GM12874 (cell line): Measurements from ENCODE around the gene SGK2.

ENCODE experiments used
- CTCF ChIP-seq: IDR thresholded peaks from 2 replicates; pipeline ENCODE4 v1.5.1; 2011; ENCODE audit warnings: low read depth, mild to moderate bottlenecking, control low read depth, low read length, moderate library complexity; ENCODE audit not compliant: insufficient read depth

SGK2 gene

GRCh38 chr20:43567477-43567876 is 8.7 kb downstream of the SGK2 start:
- TF ChIP-seq CTCF = no peak

GRCh38 chr20:43568706-43569105 is 9.9 kb downstream of the SGK2 start:
- TF ChIP-seq CTCF = no peak

DNA sequence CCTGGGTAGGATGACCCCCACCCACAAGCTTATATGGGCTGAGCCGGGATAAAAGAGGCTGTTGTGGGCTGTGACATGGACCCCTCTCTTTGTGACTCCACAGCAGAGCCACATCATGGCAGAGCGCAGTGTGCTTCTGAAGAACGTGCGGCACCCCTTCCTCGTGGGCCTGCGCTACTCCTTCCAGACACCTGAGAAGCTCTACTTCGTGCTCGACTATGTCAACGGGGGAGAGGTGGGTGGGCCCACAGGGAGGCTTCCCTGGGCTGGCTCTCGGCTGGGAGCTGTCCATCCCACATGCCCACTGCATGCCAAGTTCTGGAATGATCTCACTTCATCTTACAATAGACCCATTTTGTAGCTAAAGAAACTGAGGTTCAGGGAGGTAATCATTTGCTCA is 10.5 kb downstream of the SGK2 start:
- no peak for TF ChIP-seq CTCF

DNA sequence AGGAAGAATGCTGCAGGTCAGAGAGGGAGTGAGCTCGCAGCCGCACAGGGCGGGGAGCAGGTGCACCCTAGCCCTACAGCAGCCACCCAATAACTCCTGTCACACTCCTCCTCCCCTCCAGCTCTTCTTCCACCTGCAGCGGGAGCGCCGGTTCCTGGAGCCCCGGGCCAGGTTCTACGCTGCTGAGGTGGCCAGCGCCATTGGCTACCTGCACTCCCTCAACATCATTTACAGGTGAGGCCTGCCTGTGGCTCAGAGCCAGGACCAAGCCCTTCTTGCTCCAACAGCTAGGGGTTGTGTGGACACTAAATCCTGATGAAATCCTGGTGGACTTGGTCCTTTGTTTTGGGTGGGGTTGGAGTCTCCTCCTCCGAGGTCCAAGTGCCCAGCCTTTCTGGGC is 11.7 kb downstream of the SGK2 start:
- TF ChIP-seq CTCF = no peak

- 0 out of 2 replicates have a peak, but pooled peaks have one; percentile 8 for TF ChIP-seq CTCF
These were observed 12.5 kb downstream of the SGK2 start for GRCh38 chr20:43571310-43571709.

DNA sequence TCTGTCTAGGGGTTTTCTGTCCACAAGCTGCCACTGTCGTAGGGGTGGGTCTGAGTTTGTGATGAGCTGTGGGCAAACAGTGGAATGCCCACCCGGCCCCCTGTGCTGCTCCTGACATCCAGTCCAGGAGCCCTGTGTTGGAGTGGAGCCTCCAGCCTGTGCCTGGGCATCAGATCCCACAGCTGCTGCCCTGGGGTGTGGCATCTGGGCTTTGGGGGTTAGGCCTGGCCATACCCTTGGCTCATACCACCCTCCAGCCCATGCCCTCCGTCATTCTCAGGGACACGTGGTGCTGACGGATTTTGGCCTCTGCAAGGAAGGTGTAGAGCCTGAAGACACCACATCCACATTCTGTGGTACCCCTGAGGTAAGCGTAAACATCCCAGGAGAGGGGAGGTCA is 12.9 kb downstream of the SGK2 start:
- TF ChIP-seq CTCF = no peak

GRCh38 chr20:43572891-43573290 is 14.1 kb downstream of the SGK2 start:
- no peak for TF ChIP-seq CTCF

- TF ChIP-seq CTCF = no peak
These were observed 17.3 kb downstream of the SGK2 start for GRCh38 chr20:43576108-43576507.
